Measurements from ENCODE around the gene SMC2.

- TF ChIP-seq CTCF (IDR thresholded peaks at IDR 0.05) (no peak), POLR2A (IDR thresholded peaks at IDR 0.05) (no peak)
Observed at GRCh38 chr9:104142799-104143549, 48.9 kb downstream of the SMC2 start.

Data from ovary (tissue), 3 donors.